Inflammatory macrophage treated with lipopolysaccharide for 1 hour (primary cell): ENCODE results near the gene KIF25.

Experiments used
- DNase-seq, 2 donors: peaks; one replicate each; pipeline ENCODE4 v3.0.0-alpha.2; 2020 to 2022

KIF25 gene

DNA sequence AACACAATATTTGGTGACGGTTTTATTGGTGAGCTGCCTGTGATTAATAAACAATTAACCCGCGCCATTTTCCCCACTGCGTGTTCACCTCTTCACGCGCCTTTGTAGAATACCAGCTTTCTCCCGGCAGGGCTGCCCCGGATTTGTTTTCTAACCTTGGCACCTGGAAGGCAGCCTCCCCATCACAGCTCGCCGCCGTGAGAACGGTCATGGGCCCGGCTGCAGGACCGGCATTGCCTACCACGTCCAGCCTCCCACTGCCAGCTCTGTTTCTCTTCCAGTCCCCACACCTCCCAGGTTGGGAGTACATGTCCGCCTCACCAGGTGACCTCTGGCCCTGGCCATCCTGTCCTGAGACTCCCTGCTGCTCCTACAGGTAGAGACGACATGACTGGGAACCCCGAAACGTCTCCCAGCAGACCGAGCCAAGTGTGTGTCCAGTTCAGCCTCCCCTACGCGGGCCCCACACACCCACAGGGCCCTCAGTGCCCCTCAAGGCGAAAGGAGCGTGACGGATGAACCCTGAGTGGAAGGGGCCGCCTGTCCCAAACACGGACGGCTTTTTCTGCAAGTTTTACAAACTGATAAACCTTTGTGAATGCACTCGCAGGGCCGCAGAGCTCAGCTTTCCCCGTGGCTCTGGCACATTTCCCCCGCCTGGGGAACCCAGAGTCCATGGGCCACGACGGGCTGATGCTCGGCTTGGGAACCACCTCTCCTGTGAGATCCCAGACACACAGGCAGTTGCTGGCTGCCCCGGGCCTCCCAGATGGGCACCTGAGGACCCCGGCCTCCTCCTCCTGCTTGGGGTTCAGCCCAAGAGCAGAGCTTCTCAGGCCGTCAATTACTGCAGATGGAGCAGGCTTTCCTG, 55.9 kb downstream of the KIF25 start:
- DNase-seq = no peak

DNA sequence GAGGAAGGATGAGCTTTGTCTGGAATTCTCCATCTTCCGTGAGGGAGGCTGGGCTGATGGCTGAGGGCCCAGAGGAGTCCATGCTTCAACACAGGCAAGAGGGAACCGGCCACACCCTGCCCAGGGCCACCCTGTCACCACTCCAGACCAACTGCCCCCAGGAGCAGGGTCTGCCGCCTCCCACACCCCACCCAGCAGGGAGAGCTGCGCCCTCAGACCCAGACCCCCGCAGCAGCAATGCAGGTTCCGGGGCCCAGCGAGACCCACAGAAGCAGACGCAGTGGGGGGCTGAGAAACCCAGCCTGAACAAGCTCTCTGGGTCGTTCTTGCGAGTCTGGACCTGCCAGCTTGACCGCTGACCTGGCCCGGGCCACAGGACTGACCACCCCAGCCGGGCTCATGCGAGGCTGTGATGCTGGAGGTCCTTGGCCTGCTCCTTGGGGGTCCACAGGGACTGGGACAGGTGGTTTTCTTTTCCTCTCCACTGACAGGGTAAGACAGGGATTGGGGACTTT, 56.5 kb downstream of the KIF25 start:
- no peak for DNase-seq

DNA sequence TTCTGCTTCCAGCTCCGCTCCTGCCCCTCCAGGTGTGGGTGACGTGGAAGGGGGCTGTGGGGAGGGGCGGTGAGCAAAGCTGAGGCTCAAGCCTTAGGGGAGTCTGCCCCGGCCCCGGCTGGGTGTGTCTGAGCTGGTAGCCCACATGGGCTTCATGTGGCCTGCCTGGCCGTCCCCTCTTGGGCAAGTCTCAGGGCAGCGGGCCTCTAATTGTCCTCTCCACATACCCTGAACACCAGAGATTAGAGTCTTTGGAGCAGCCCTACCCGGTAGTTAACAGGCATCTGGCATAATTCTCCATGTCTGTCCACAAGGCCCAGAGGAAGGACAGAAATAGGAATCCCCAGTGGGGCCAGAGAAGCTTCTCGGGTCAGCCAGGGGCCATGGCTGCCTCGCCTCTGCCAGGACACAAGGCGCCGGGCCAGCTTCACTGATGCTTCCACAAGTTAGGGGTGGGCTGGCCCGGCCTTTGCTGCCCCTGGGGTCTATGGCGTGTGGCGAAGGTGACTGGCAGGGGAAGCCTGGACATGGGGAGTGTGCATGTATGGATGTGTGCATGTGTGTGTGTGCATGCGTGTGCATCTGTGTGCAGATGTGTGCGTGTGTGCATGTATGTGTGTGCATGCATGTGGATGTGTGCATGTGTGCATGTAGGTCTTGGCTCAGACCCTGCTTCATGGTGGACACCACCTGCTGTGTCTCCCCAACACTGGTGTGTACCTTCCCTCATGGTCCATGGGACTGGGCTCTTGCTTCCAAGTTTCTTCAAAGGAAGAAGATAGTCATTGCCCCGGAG, 57.5 kb downstream of the KIF25 start:
- DNase-seq = no peak

DNA sequence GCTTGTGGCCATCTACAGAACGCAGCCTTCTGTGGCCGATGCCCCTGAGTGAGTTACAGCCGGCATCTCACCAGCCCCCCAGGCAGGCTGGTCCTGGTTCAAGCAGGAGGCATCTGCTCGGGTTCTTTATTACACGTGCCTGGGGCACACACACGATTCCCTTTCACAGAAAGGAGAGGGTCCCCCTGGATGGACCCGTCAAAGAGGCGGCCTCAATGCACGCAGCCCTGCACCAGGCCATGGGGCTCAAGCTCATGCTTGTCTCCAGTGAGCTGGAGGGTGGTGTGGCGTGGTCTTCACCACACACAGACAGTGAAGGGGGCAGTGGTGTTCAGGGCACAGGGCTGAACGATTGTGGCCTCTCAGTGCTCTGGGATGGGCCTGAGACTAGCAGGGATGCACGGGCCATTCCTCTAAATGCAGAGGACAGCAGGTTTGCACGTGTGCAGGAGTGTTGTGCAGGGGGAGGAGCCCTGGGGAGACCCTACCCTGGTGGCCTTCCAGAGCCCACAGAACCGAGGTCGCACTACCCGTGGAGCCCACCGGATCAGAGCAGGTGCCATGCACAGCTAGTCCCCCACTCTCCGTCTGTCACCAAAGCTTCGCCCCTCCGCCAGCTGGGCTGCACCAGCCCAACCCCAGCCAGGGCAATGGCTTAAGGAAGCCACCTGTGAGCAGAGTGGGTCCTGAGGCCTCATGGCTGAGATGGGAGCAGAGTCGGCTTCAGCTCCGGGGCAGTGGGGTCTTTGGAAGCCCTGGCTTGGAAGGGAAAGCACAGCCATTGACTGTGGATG, 58.4 kb downstream of the KIF25 start:
- DNase-seq = no peak

DNA sequence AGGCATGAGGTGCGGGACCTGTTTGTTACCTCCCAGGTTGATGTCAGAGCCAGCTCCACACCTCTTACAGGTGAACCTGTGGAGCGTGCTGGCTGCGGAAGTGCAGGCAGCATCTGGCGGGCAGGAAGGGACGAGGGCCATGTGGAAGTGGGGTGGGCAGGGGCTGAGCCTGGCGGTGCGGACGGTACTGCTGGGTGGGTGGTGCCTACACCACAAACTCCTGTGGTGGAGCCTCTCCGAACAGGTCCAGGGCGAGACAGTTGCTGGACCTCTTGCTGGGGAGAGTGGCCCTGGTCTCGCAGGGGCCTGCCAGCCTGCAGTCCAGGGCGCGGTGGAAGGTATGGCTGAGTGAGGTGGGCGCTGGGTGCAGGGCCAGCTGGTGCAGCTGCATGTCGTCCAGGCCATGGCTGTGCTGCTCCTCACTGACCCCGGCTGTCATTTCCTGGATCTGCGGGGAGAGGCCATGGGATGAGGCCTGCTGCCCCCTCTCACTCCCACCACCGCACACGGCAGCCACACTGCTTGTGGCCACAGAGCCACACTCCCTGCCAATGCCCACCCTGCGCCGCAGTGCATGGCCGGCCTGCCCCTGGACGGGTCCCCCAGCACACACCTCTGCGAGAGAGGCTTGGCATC, 59.5 kb downstream of the KIF25 start:
- DNase-seq = no peak

DNA sequence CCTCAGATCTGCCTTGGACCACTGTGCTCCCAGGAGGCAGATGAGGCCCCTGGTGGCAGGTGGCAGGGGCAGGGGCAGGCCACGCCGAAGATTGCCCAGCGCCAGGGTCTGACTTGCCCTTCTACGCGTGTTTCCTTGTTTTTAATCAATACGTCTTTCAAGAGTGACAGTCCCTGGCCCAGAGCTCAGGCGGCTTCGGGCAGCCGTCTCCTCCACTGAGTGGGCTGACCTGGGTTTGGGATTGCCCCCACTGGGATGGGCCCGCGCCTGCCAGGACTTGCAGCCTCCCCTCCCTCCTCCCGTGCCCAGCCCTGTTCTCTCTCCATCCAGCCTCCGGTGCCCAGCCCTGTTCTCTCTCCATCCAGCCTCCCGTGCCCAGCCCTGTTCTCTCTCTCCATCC, 60.4 kb downstream of the KIF25 start:
- DNase-seq = no peak

DNA sequence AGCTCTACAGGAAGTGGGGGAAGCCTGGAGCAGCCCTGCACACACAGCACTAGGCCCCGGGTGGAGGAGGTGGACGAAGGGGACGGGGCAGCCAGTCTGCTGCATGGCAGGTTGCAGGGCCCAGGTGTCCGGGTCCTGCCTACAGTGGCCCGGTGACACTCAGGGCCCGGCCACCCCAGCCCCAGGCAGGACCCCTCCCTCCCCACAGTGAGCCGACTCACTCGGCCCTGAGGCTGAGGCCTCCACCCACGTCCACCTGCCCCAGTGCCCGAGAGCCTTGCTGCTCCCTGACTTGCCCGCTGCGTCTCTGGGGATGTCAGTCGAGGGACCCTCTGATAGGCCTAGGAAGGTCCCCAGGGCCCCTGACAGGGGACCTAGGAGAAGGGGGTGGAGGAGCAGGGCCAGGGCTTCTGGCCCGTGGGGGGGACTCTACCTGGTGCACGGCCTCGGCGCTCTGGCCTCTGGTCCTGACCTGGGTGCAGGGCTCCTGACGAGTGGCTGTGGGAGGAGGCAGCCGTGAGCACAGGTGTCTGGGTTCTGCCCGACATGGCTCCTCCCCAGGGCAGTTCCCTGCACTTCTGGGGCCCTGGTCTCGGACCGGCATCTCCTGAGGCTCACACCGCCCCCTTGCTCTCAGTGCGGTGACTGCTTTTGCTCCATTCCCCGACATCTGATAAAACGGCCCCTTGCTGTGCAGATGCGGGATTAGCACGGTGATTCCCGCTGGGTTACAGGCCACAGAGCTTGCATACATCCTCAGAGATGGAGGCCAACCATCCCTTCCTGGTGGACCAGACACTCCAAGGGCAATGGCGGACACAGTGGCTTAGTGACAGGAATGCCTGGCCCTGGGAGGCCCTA, 61.5 kb downstream of the KIF25 start:
- no peak for DNase-seq

DNA sequence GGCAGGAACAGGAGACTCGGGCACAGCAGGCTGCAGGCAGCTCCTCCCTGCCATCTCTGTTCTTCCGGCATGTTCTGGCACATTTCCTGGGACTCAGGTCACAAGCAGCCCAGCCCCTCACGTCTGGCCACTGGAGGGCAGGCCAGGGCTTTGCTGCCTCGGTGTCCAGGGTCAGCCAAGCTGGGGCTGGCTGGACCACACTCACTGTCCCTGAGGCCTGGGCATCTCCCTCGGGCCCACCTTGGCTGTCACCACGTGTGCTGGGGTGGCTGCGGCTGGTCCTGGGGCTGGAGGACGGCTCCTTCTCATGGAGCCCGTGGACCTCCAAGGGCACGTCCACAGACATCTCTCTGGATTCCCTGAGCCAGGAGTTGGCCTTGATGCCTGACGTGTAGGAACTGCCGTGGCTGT, 63.1 kb downstream of the KIF25 start:
- no peak for DNase-seq

DNA sequence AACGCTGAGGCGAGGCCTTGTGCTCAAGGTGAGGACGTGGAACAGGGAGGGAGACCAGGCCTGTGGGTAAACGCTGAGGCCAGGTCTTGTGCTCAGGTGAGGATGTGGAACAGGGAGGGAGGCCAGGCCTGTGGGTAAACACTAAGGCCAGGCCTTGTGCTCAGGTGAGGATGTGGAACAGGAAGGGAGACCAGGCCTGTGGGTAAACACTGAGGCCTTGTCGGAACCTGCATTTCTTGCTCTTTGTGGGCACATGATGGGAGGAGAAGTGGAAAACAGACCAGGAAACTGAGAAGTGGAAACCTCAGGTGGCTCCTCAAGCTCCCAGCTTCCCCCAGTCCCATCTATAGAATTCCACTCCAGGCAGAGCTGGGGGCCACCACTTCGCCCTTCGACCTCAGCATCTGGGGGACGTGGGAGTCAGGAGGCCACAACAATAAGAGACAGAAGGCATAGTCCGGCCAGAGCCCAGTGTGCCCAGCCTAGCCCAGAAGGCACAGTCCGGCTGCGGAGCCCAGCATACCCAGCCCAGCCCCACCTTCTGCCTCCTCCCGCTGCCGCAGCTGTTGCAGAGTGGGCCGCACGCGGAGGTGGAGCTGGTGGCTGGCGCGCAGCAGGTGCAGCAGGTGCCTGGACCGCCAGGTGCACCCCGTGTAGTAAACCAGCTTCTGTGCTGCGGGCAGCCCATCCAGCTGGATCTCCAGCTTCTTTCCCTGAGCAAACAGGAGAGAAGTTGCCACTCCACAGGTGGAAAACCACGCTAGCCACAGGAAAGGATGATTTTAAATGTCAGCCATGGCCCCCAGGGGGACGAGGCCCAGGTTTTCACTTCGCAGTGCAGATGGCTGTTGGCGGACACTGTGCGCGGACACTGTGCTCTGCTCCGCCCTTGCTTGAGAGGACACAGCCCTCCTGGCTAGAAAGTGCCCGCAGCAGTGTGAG, 64.1 kb downstream of the KIF25 start:
- no peak for DNase-seq

DNA sequence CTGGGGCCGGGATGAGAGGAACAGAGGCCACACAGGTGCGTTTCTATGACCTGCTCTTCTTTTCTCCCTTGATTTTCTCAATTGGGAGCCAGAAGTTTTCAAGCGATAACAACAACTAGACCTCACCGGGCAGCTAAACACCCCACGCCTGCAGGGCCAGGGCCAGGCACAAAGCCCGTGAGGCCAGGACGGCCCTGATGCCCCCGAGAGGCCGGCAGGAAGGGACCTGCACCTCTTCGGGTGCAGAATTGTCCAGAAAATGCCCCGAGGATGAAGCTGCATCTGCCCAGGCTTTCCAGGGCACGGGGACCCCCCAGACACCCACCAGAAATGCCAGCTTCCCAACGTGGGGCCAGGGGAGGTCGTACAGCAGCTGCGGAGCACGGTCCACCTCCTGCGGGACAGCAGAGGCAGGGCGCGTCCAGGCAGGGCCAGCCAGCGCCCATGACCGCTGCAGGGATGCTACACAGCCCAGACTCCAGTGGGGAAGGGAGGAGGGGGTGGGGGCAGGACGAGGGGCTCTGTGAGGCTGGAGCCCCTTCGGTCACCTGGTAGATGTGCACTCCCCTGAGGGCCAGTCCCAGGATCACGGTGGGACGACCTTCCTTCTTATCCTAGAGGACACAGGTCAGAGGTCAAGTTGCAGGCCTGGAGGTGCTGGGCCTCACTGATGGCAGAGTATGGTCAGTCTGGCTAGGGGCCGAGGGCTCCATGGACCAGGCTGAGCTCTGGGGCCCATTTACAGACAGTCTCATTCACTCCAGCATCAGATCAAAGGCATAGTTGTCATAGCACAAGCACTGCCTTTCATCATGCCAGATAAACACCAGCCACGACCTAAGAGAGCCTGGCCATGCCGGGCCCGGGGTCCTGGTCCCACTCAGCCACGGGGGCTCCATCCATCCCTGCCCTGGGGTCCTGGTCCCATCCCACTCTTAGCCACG, 65.1 kb downstream of the KIF25 start:
- DNase-seq = no peak

DNA sequence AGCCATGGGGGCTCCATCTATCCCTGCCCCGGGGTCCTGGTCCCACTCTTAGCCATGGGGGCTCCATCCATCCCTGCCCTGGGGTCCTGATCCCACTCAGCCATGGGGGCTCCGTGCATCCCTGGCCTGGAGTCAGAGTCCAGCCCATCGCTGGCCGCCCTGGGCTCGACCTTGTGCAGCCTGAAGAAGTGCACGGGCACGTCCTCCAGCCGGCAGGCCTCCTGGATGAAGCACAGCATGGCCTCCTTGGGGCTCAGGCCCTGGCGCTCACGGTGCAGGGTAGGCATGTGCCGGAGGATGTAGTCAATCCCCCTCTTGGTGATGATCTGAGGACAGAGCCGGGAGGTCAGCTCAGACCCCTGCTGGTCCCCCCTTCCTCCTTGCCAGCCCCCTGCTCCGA, 66.0 kb downstream of the KIF25 start:
- DNase-seq = no peak

DNA sequence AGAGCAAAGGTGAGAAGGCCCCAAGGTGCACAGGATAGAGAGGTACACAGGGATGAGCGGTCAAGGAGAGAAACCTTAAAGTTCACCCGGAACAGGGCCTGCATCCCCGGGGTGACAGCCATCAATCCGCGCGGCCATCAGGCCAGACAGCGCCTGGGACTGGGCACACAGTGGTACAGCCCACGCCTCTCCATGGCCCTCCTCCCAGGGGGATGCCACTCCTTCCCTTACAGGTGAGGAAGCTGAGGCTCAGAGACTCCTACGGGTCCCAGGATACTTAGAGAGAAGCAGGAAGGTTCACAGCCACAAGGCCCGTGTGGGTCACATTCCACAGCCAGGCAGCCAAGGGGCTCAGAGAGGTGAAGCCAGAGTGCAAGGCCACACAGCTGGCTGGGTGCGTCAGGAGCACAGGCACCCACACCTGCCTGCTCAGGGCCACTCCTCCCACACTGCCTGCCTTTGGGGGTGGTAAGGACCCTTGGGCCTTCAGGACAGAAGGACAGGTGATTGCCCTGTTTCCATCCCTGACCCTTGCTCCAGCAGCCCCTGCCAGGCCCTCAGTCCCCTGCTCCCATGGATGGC, 66.8 kb downstream of the KIF25 start:
- DNase-seq = no peak

DNA sequence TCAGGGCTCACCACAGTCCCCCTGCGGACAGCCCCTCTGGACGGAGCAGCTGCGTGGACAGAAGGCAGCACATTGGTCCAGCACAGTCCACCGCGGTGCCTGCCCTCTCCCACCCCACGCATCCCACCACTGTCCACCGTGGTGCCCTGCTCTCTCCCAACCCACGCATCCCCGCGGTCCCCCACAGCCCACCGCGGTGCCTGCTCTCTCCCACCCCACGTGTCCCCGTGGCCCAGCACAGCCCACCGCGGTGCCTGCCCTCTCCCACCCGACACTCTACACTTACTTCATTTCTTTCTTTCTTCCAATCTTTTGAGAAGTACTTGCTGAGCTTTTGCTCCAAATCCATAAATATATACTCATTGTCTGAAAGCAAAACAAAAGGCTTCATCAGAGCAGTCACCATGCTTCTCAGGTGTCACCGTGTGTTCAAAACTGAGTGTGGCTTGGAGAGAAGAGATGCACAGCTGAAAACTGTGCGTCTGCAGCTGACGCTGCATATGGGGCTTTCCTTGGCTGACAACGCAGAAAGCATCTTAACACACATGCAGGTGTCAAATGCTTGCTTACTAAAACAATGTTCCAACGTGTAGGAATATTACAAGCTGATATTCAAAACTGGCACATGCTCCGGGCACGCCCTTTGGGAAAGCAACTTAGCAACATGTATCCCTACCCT, 69.7 kb downstream of the KIF25 start:
- DNase-seq = no peak

DNA sequence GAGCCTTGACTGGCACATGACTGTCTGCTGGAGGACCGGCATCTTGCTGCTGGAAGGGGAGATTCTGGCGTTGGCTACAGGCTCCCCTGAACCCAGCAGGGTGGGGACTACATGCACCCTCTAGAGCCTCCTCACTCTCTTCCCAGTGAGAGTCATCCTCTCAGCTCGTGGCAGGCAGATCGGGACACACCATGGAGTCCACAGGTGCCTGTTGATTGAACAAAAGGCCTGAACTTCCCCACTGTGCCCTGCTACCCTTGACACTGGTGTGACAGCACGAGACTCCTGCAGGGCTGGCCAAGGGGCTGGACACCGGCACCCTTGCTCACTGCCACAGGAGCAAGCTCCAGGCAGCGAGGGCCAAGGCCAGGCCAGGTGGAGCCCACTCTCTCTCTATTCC, 73.3 kb downstream of the KIF25 start:
- DNase-seq = no peak

DNA sequence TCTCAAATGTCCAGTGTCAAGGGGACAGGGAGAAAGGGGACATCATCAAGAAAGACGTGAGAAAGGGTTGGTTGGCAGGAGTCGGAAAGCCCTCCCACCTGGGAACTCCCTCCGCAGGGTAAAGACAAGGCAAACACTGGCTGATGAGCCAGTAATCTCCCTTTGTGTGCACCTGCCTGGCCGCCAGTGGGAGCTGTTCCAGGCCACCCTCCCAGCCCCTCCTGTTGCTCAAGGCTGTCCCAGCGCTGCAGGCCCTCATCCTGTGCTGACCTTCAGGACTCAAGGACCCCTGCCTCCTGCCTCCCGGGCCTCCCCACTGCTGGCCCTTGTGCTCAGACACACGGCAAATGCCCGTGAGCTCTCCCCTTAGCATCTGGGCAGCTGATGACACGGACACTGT, 74.1 kb downstream of the KIF25 start:
- no peak for DNase-seq

DNA sequence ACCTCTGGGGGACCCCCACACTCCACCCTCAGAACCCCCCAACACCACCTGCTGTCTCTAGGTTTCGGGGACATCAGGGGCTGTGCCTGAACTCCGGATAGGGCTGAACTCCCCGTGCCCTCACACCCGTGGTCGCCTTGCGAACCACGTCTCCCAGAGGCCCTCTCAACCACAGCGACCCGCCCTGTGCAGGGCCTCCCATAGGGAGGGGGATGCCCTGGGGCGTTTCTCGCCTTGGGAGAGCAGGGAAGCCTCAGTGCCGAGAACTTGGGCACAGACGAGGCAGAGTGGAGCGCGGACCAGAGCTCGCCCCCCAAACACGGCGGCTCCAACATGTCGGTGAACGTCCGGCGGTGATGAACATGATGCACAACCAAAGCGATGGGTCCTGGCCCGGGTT, 74.8 kb downstream of the KIF25 start:
- no peak for DNase-seq

DNA sequence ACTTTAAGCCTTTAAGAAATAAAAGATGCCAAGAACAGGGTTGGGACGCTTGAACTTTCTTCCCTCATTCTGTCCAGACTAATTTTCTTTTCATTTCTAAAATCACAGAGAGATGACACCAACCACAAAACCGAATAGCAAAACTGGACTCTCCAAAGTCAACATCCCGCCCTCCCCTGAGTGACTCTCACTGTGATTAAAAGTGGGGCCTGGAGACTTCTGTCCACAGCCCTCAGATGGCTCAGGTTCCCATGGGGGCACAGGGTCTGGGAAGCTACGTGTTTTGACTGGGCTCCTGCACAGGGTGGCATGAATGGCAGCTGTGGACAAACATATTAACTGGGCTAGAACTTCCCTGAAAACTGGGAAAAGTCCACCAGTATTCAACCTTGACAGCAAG, 75.3 kb downstream of the KIF25 start:
- no peak for DNase-seq
